Parathyroid adenoma (tissue), 2 donors: Measurements from ENCODE around the gene FBXL2.

ENCODE experiments used
- H2AFZ ChIP-seq: fragments of 300-600 bp; sonication (generic); one replicate; pipeline ENCODE4 v1.7.0; 2017; ENCODE audit warnings: antibody characterized with exemption, mild to moderate bottlenecking
- H3K27ac ChIP-seq: fragments of 300-600 bp; sonication (generic); one replicate; pipeline ENCODE4 v1.7.0; 2017
- H3K27me3 ChIP-seq: fragments of 300-600 bp; sonication (generic); one replicate; pipeline ENCODE4 v1.7.0; 2017; ENCODE audit warnings: low read length; ENCODE audit not compliant: control insufficient read depth, insufficient read depth
- H3K36me3 ChIP-seq: fragments of 300-600 bp; sonication (generic); one replicate; pipeline ENCODE4 v1.7.0; 2017; ENCODE audit warnings: low read length; ENCODE audit not compliant: control insufficient read depth, insufficient read depth
- H3K4me1 ChIP-seq: fragments of 300-600 bp; sonication (generic); one replicate; pipeline ENCODE4 v1.7.0; 2017; ENCODE audit warnings: control low read depth
- H3K4me2 ChIP-seq: fragments of 300-600 bp; sonication (generic); one replicate; pipeline ENCODE4 v1.7.0; 2017; ENCODE audit warnings: low read length
- H3K4me3 ChIP-seq: fragments of 300-600 bp; sonication (generic); one replicate; pipeline ENCODE4 v1.7.0; 2017; ENCODE audit warnings: low read depth, low read length
- H3K79me2 ChIP-seq: fragments of 300-600 bp; sonication (generic); one replicate; pipeline ENCODE4 v1.7.0; 2017; ENCODE audit warnings: control low read depth
- H3K9ac ChIP-seq: fragments of 300-600 bp; sonication (generic); one replicate; pipeline ENCODE4 v1.7.0; 2017; ENCODE audit warnings: mild to moderate bottlenecking
- H3K9me3 ChIP-seq: fragments of 300-600 bp; sonication (generic); one replicate; pipeline ENCODE4 v1.7.0; 2017; ENCODE audit warnings: low read length; ENCODE audit not compliant: control insufficient read depth
- TF ChIP-seq, protein P1 (sequence below): fragments of 300-600 bp; sonication (generic); IDR thresholded peaks from one replicate; pipeline ENCODE4 v1.7.0; 2017; ENCODE audit warnings: antibody characterized with exemption, mild to moderate bottlenecking
- donor health status: primary hyperparathyroidism.

FBXL2 gene

DNA sequence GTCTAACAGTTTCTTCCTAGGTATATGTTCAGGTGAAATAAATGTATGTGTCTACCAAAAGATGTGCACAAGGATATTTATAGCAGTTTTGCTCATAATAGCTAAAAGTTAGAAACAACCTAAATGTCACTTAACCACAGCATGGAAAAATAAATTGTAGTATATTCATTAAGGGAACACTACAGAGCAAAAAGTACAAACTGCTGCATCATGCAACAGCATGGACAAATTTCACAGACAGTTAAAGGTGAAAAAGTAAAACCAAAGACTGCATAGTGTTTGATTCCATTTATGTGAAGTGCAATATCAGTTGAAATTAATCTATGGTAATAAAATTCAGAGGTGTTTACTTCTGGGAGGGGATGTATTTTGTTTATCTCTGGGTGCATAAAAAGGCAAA lies 62.5 kb downstream of the FBXL2 start:
- Histone ChIP-seq H3K36me3 (no peaks in the 10 kb centered on the region), H3K79me2 (no peaks in the 10 kb centered on the region), H2AFZ (no peak overlapping the region), H3K9me3 (no peaks in the 10 kb centered on the region), H3K4me1 (no peaks in the 10 kb centered on the region), H3K27me3 (no peaks in the 10 kb centered on the region), H3K4me3 (no peak overlapping the region), H3K9ac (no peak overlapping the region), H3K4me2 (no peak overlapping the region), H3K27ac (no peak overlapping the region)
- TF ChIP-seq, protein P1, sequence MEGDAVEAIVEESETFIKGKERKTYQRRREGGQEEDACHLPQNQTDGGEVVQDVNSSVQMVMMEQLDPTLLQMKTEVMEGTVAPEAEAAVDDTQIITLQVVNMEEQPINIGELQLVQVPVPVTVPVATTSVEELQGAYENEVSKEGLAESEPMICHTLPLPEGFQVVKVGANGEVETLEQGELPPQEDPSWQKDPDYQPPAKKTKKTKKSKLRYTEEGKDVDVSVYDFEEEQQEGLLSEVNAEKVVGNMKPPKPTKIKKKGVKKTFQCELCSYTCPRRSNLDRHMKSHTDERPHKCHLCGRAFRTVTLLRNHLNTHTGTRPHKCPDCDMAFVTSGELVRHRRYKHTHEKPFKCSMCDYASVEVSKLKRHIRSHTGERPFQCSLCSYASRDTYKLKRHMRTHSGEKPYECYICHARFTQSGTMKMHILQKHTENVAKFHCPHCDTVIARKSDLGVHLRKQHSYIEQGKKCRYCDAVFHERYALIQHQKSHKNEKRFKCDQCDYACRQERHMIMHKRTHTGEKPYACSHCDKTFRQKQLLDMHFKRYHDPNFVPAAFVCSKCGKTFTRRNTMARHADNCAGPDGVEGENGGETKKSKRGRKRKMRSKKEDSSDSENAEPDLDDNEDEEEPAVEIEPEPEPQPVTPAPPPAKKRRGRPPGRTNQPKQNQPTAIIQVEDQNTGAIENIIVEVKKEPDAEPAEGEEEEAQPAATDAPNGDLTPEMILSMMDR = no peak

DNA sequence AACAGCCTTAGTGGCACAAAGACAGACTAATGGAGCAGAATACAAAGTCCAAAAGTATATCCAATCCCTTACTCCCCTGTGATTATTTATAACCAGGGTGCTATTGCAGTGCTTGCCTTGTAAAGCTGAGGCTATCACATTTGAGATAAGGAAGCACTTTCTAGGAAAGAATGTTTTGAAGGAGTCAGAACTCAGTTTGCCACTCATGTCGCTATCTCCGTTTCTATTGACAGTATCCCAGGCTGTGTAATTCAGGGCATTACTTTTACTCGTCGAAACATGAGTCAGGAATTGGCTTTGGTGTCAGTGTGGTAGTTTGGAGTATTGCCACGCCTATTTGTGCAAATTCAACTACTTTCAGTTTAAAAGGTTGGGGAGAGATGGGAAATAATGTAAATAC lies 78.4 kb downstream of the FBXL2 start:
- Histone ChIP-seq H3K4me3 (no peak overlapping the region), H3K36me3 (no peaks in the 10 kb centered on the region), H3K4me1 (peaks cover 2% of the 10 kb centered on the region), H3K27me3 (no peaks in the 10 kb centered on the region), H3K27ac (no peak overlapping the region), H3K9me3 (no peaks in the 10 kb centered on the region), H3K9ac (no peak overlapping the region), H3K4me2 (no peak overlapping the region), H3K79me2 (no peaks in the 10 kb centered on the region), H2AFZ (no peak overlapping the region)
- TF ChIP-seq, protein P1 = no peak

DNA sequence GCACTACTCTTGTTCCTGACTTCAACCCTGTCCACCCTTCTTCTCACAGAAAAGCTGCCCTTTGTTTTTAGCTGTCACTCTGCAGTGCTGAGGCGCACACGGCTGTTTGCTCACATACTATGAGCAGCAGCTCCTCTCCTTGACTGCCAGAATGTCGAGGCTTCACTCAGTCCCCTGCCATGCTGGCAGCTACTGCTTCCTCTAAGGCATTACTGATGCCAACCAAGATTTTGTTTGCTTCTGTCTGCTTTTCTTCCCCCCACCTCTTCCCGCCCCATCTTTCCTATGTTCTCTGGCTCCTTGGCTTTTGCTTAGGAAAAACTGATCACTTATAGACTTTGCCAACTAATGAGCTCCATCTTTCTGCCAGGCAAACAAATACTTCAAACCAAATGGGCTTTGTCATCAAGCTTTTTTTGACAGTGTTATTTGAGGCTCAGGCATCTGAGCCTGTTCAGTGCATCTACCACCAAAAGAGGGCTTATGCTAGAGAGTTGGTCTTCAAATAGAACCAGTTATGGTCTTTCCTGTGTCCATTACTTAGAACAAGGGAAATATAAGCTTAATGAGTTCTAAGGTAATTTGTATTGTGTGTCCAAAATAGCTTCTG lies 81.0 kb downstream of the FBXL2 start:
- TF ChIP-seq, protein P1 = no peak
- Histone ChIP-seq H3K4me2 (no peak overlapping the region), H3K27me3 (no peaks in the 10 kb centered on the region), H3K27ac (no peak overlapping the region), H2AFZ (no peak overlapping the region), H3K4me1 (peaks cover 2% of the 10 kb centered on the region), H3K79me2 (no peaks in the 10 kb centered on the region), H3K9me3 (no peaks in the 10 kb centered on the region), H3K9ac (no peak overlapping the region), H3K36me3 (no peaks in the 10 kb centered on the region), H3K4me3 (no peak overlapping the region)

DNA sequence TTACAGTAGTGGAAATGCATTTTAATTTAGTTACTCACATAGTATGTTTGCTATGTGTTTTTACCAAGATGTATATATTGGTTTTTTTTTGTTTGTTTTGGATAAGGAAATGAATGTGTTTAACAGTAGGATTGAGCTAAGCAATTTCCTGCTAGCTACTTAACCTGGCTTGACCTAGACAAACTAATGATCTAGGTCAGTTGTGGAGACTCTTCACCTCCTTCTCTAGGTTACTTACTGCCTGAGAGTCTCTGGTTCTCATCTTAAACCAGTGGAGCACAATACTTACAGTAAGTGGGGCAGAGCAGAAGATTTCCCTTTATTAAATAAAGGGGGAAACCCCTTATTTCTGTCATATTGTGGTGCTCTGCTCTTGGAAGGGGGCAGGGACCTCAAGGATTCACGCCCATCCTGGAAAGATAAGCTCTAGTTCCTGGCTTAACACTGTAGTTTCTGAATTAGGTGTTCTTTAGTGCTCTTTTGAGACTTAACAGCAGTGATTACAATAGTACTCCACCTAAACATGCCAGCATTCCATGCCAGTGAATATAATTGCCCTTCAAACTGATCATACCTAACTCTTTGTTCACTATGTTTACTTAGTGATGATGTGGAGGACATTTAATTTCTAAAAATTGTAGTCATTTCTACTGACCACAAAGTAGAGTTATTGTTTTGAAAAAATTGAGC lies 83.0 kb downstream of the FBXL2 start:
- TF ChIP-seq, protein P1 = no peak
- Histone ChIP-seq H3K79me2 (no peaks in the 10 kb centered on the region), H3K4me1 (peaks cover 2% of the 10 kb centered on the region), H2AFZ (no peak overlapping the region), H3K36me3 (no peaks in the 10 kb centered on the region), H3K27me3 (no peaks in the 10 kb centered on the region), H3K4me2 (peak overlapping the region; percentile 14), H3K9me3 (no peaks in the 10 kb centered on the region), H3K9ac (no peak overlapping the region), H3K27ac (no peak overlapping the region), H3K4me3 (no peak overlapping the region)
